ENCODE data around the gene TAS2R42. TPM values are rescaled to one million over a fixed set of nuclear protein-coding genes. Genes with fewer than 3 reads are reported as not detected.

Gene TAS2R42
- total and polyA plus RNA-seq, 2 of the 13 experiments (the other 11 are each of a cell fraction or from before 2014, with no cell fraction given) = not detected

DNA sequence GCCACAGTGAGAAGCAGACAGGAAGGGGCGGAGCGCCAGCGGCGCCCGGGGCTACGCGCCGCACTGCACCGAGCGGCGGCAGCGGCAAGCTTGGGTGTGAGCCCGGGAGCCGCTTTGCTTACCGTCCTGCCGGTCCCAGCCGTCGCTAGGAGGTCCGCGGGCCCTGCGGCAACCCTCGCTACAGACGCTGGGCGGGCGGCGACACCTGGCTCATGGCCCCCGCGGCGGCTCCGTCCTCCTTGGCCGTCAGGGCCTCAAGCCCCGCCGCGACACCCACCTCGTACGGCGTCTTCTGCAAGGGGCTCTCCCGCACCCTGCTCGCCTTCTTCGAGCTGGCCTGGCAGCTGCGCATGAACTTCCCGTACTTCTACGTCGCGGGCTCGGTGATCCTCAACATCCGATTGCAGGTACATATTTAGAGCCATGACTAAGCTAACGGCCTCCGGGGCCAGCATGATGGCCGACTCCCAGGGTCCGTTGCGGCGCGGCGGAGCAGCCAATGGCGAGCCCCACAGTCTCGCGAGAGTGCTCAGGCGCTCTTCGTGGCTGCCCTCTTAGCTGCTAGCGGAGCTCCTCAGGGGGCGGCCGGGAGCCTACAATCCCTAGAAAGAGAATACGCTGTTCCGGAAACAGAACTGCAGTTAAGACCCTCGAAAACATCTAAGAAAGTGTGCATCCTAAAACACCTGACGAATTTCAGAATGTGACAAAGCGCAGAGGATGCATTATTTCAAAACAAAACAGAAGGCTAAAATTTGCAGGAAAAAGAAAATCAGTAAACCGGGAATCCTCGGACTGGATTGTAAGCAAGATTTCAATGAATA lies 15.4 kb downstream of the TAS2R42 start, which contains the start of gene SMIM10L1 (continued):
- TF ChIP-seq MAF1 (CRISPR knock-in tag; IDR thresholded peaks at IDR 0.05; ENCODE audit: borderline replicate concordance) = no peak; the same call in 1 of the 2 replicates
- TF ChIP-seq BHLHE40 (IDR thresholded peaks at IDR 0.05; ENCODE audit: low read length) = no peak
- peak; percentile 90 for TF ChIP-seq ZNF891 (CRISPR knock-in tag; IDR thresholded peaks at IDR 0.05)
- TF ChIP-seq ZNF256 (CRISPR knock-in tag; conservative IDR thresholded peaks at IDR 0.05) = peak; percentile 62; the same call in 1 of the 2 replicates
- peak; percentile 71; the same call in 1 of the 2 replicates for TF ChIP-seq ZNF446 (CRISPR knock-in tag; IDR thresholded peaks at IDR 0.05)
- peak; percentile 59; the same call in 1 of the 2 replicates for TF ChIP-seq ZNF788 (CRISPR knock-in tag; IDR thresholded peaks at IDR 0.05; ENCODE audit: borderline replicate concordance)
- TF ChIP-seq ZBTB7A (CRISPR knock-in tag; IDR thresholded peaks at IDR 0.05) = 0 out of 2 replicates have a peak, but pooled peaks have one; percentile 79
- no peak for TF ChIP-seq CREB1 (IDR thresholded peaks at IDR 0.05)
- TF ChIP-seq CREB1 (CRISPR knock-in tag; IDR thresholded peaks at IDR 0.05) = no peak
- TF ChIP-seq ZNF775 (CRISPR knock-in tag; IDR thresholded peaks at IDR 0.05; ENCODE audit: borderline replicate concordance) = no peak
- peak; percentile 91 for TF ChIP-seq GABPB1 (CRISPR knock-in tag; IDR thresholded peaks at IDR 0.05)
- TF ChIP-seq NR1H2 (CRISPR knock-in tag; IDR thresholded peaks at IDR 0.05; ENCODE audit: borderline replicate concordance, low read depth) = peak; percentile 87; the same call in 1 of the 2 replicates
- no peak for TF ChIP-seq RORA (CRISPR knock-in tag; IDR thresholded peaks at IDR 0.05)
- TF ChIP-seq, protein P1, sequence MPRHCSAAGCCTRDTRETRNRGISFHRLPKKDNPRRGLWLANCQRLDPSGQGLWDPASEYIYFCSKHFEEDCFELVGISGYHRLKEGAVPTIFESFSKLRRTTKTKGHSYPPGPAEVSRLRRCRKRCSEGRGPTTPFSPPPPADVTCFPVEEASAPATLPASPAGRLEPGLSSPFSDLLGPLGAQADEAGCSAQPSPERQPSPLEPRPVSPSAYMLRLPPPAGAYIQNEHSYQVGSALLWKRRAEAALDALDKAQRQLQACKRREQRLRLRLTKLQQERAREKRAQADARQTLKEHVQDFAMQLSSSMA (CRISPR knock-in tag; IDR thresholded peaks at IDR 0.05) = peak; percentile 92
- 0 out of 2 replicates have a peak, but pooled peaks have one; percentile 57 for TF ChIP-seq ZNF432 (CRISPR knock-in tag; IDR thresholded peaks at IDR 0.05; ENCODE audit: borderline replicate concordance)
- 0 out of 2 replicates have a peak, but pooled peaks have one; percentile 47 for TF ChIP-seq ZNF431 (CRISPR knock-in tag; IDR thresholded peaks at IDR 0.05; ENCODE audit: borderline replicate concordance, low read depth)
- peak; percentile 75; the same call in 1 of the 2 replicates for TF ChIP-seq ZNF747 (CRISPR knock-in tag; IDR thresholded peaks at IDR 0.05; ENCODE audit: borderline replicate concordance)
- TF ChIP-seq, protein P2, sequence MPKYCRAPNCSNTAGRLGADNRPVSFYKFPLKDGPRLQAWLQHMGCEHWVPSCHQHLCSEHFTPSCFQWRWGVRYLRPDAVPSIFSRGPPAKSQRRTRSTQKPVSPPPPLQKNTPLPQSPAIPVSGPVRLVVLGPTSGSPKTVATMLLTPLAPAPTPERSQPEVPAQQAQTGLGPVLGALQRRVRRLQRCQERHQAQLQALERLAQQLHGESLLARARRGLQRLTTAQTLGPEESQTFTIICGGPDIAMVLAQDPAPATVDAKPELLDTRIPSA (CRISPR knock-in tag; IDR thresholded peaks at IDR 0.05; ENCODE audit: borderline replicate concordance) = peak; percentile 98
- TF ChIP-seq SNAI1 (CRISPR knock-in tag; IDR thresholded peaks at IDR 0.05; ENCODE audit: borderline replicate concordance) = 0 out of 2 replicates have a peak, but pooled peaks have one; percentile 26
- TF ChIP-seq ZNF354B (CRISPR knock-in tag; IDR thresholded peaks at IDR 0.05) = no peak
- no peak for TF ChIP-seq SOX13 (IDR thresholded peaks at IDR 0.05)
- TF ChIP-seq SOX13 (CRISPR knock-in tag; conservative IDR thresholded peaks at IDR 0.05 in 1 of 2, IDR thresholded peaks at IDR 0.05 in 1 of 2) = 0 out of 4 replicates have a peak, but pooled peaks of 1 of the 2 experiments have one; percentile 5
- 0 out of 2 replicates have a peak, but pooled peaks have one; percentile 5 for TF ChIP-seq KDM1A (CRISPR knock-in tag; IDR thresholded peaks at IDR 0.05)
- TF ChIP-seq ZNF335 (CRISPR knock-in tag; IDR thresholded peaks at IDR 0.05) = peak; percentile 82; the same call in 1 of the 2 replicates
- peak; percentile 64; the same call in 1 of the 2 replicates for TF ChIP-seq MXD4 (CRISPR knock-in tag; IDR thresholded peaks at IDR 0.05)
- TF ChIP-seq, protein P3, sequence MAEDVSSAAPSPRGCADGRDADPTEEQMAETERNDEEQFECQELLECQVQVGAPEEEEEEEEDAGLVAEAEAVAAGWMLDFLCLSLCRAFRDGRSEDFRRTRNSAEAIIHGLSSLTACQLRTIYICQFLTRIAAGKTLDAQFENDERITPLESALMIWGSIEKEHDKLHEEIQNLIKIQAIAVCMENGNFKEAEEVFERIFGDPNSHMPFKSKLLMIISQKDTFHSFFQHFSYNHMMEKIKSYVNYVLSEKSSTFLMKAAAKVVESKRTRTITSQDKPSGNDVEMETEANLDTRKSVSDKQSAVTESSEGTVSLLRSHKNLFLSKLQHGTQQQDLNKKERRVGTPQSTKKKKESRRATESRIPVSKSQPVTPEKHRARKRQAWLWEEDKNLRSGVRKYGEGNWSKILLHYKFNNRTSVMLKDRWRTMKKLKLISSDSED (CRISPR knock-in tag; IDR thresholded peaks at IDR 0.05) = no peak

All from HepG2 (cell line).